Measurements from ENCODE around the gene AK1. TPM values are rescaled to one million over a fixed set of nuclear protein-coding genes. Genes with fewer than 3 reads are reported as not detected.

Gene AK1
- total and polyA plus RNA-seq, 2 of the 13 experiments (the other 11 are each of a cell fraction or from before 2014, with no cell fraction given) = 19.1 to 32.8 TPM

DNA sequence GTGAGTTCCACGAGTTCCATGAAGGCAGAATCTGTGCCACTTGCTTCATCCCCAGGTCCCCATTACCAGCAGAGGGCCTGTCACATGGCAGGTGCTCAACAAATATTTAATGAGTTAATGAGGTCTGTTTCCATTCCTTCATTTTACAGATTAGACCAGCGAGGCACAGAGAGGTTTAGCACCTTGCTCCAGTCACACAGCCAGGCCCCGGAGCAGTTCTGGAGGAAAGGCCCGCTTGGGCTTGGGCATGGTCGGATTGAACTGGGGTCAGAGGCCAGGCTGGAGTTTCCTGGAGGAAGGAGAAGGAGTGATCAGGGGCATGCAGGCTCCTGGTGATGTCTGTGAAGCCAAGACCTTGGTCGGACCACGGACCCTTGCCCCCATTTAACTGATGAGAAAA is 43.3 kb upstream of the AK1 start:
- H3K27me3 ChIP-seq (ENCODE audit: control insufficient read depth in 1 of 2, insufficient read depth in 2 of 2, low read length in 2 of 2) = peaks cover 0 to 8% of the 10 kb centered on the region in 2 experiments; a peak in 1 of 5 replicates
- peaks cover 49% of the 10 kb centered on the region for H3K4me1 ChIP-seq (ENCODE audit: insufficient read depth, low read length)
- in situ Hi-C loops (cut with HindIII; ENCODE audit: extremely low pct_ligation_motif_present, low pct_unique_long_range_greater_than_20kb) = loop anchor here (10.0 kb wide), 1 partner anchor 416 kb away; no protein-coding TSS in a partner anchor
- FAIRE-seq (no peak), DNase-seq (ENCODE audit: low spot score) (no peak), ATAC-seq (no peak)
- H2AFZ ChIP-seq (ENCODE audit: low read length) = no peak overlapping the region
- H3K36me3 ChIP-seq (replicated peaks in 1 of 2; ENCODE audit: control insufficient read depth in 1 of 2, insufficient read depth in 2 of 2, low read length in 2 of 2) = no peaks in the 10 kb centered on the region
- intact Hi-C loops (cut with micrococcal nuclease; ENCODE audit: unreplicated experiment) = loop anchor here (1.0 kb wide), 2 partner anchors 50 to 330 kb away; no protein-coding TSS in a partner anchor
- H3K27ac ChIP-seq (ENCODE audit: extremely low read length, insufficient read depth, low read length) = no peak overlapping the region
- no peak overlapping the region for H3K9ac ChIP-seq (ENCODE audit: insufficient read depth, low read depth, low read length)
- 59% methylated on average over 4 of the region's 7 CpGs for WGBS (ENCODE audit: low lambda C conversion rate)
- H3K79me2 ChIP-seq (ENCODE audit: insufficient read depth, low read length) = peaks cover 2% of the 10 kb centered on the region
- no peak for TF ChIP-seq GABPA (IDR thresholded peaks at IDR 0.05; ENCODE audit: low read depth, low read length)
- no peak for TF ChIP-seq GABPA (CRISPR knock-in tag; IDR thresholded peaks at IDR 0.05; ENCODE audit: low read depth)
- TF ChIP-seq ZNF768 (CRISPR knock-in tag; IDR thresholded peaks at IDR 0.05) = peak; percentile 98
- no peak for TF ChIP-seq ZNF205 (CRISPR knock-in tag; IDR thresholded peaks at IDR 0.05)
- no peak for TF ChIP-seq ZNF891 (CRISPR knock-in tag; IDR thresholded peaks at IDR 0.05)
- no peaks in the 10 kb centered on the region for H3K9me3 ChIP-seq (ENCODE audit: low read length)
- CTCF ChIA-PET (ENCODE audit: low intra/inter-chr PET ratio, low total read pairs) = interaction anchor here (1.0 to 1.9 kb wide), 4 partner anchors 51 to 331 kb away, joined by 3 to 10 read pairs (median 7); partner anchors contain the start of gene TOR2A
- H4K20me1 ChIP-seq (ENCODE audit: insufficient read depth, low read length) = no peaks in the 10 kb centered on the region
- no peak overlapping the region for H3K4me3 ChIP-seq (replicated peaks in 1 of 3; ENCODE audit: insufficient read depth in 1 of 3, low read depth in 2 of 3, low read length in 3 of 3)
- no TSS peak for BruUV-seq (replicated peaks)
- H3K4me2 ChIP-seq (ENCODE audit: low read depth, low read length) = no peak overlapping the region
- POLR2A ChIA-PET = interaction anchor here (1.0 to 1.2 kb wide), 2 partner anchors 24 to 117 kb away, joined by 3 to 4 read pairs; no protein-coding TSS in a partner anchor

- H3K9ac ChIP-seq (ENCODE audit: insufficient read depth, low read depth, low read length) = no peak overlapping the region
- ChIA-PET POLR2A (interaction anchor here (1.0 to 7.9 kb wide), 4 partner anchors 15 to 31 kb away, joined by 3 to 78 read pairs (median 14); no protein-coding TSS in a partner anchor), CTCF (ENCODE audit: low intra/inter-chr PET ratio, low total read pairs) (no interaction called here)
- ATAC-seq (peak; percentile 65), FAIRE-seq (peak; percentile 81), DNase-seq (ENCODE audit: low spot score) (peak; percentile 87)
- H3K27me3 ChIP-seq (ENCODE audit: control insufficient read depth in 1 of 2, insufficient read depth in 2 of 2, low read length in 2 of 2) = no peaks in the 10 kb centered on the region; a peak in 1 of 5 replicates
- peak overlapping the region in 1 of 3 experiments; percentile 45; a peak in 2 of 6 replicates for H3K4me3 ChIP-seq (replicated peaks in 1 of 3; ENCODE audit: insufficient read depth in 1 of 3, low read depth in 2 of 3, low read length in 3 of 3)
- 0% methylated on average over 5 of the region's 8 CpGs for WGBS (ENCODE audit: low lambda C conversion rate)
- H3K36me3 ChIP-seq (replicated peaks in 1 of 2; ENCODE audit: control insufficient read depth in 1 of 2, insufficient read depth in 2 of 2, low read length in 2 of 2) = no peaks in the 10 kb centered on the region
- H3K4me1 ChIP-seq (ENCODE audit: insufficient read depth, low read length) = peaks cover 63% of the 10 kb centered on the region
- H3K4me2 ChIP-seq (ENCODE audit: low read depth, low read length) = peak overlapping the region; percentile 66
- no peaks in the 10 kb centered on the region for H4K20me1 ChIP-seq (ENCODE audit: insufficient read depth, low read length)
- no TSS peak for BruUV-seq (replicated peaks)
- H2AFZ ChIP-seq (ENCODE audit: low read length) = no peak overlapping the region
- peaks cover 2% of the 10 kb centered on the region for H3K79me2 ChIP-seq (ENCODE audit: insufficient read depth, low read length)
- in situ Hi-C loops (cut with HindIII; ENCODE audit: extremely low pct_ligation_motif_present, low pct_unique_long_range_greater_than_20kb) (loop anchor here (5.0 kb wide), 1 partner anchor 47 kb away; no protein-coding TSS in a partner anchor), intact Hi-C loops (cut with micrococcal nuclease; ENCODE audit: unreplicated experiment) (loop anchor here (1.0 to 5.0 kb wide), 2 partner anchors 117 to 184 kb away; partner anchors contain the start of genes FPGS and TOR2A)
- no peaks in the 10 kb centered on the region for H3K9me3 ChIP-seq (ENCODE audit: low read length)
- H3K27ac ChIP-seq (ENCODE audit: extremely low read length, insufficient read depth, low read length) = no peak overlapping the region
- no peak for TF ChIP-seq GFI1 (CRISPR knock-in tag; IDR thresholded peaks at IDR 0.05; ENCODE audit: borderline replicate concordance)
- 0 out of 2 replicates have a peak, but pooled peaks have one; percentile 52 for TF ChIP-seq HDAC1 (CRISPR knock-in tag; IDR thresholded peaks at IDR 0.05)
- TF ChIP-seq CREBL2 (CRISPR knock-in tag; IDR thresholded peaks at IDR 0.05; ENCODE audit: borderline replicate concordance) = 0 out of 2 replicates have a peak, but pooled peaks have one; percentile 7
- no peak for TF ChIP-seq ZBTB46 (CRISPR knock-in tag; IDR thresholded peaks at IDR 0.05; ENCODE audit: borderline replicate concordance)
- TF ChIP-seq, protein P1, sequence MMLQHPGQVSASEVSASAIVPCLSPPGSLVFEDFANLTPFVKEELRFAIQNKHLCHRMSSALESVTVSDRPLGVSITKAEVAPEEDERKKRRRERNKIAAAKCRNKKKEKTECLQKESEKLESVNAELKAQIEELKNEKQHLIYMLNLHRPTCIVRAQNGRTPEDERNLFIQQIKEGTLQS (CRISPR knock-in tag; IDR thresholded peaks at IDR 0.05) = peak; percentile 82
- TF ChIP-seq MLLT10 (CRISPR knock-in tag; IDR thresholded peaks at IDR 0.05) = no peak
Observed at GRCh38 chr9:127919253-127919815, 41.9 kb upstream of the AK1 start.

Measured in HepG2 (cell line).